Measurements from ENCODE around the gene NPHP3. TPM values are rescaled to one million over a fixed set of nuclear protein-coding genes. Genes with fewer than 3 reads are reported as not detected.
"Not testable (repeated sequence)": the region's sequence is repeated elsewhere in the genome, so short reads cannot be mapped to it uniquely, and the experiment has no call there.

Gene NPHP3
- 8.8 and 13.5 TPM in 2 replicates for total RNA-seq (2014; rRNA removed; shearing (Covaris generic))

- peak; percentile 91 for DNase-seq (ENCODE audit: low spot score)
Observed at GRCh38 chr3:132722165-132723023, at the start of gene NPHP3. NPHP3 (minus strand) TSS chr3:132722409; CDS start chr3:132722355, 54 bp downstream.

- DNase-seq (ENCODE audit: low spot score) = no peak
Observed at GRCh38 chr3:132758740-132759139, 36.5 kb upstream of the NPHP3 start.

GRCh38 chr3:132756108-132756650 lies 34.0 kb upstream of the NPHP3 start:
- DNase-seq (ENCODE audit: low spot score) = no peak

- no peak for DNase-seq (ENCODE audit: low spot score)
Observed at GRCh38 chr3:132753946-132754345, 31.7 kb upstream of the NPHP3 start.

GRCh38 chr3:132749786-132750185 lies 27.6 kb upstream of the NPHP3 start:
- no peak for DNase-seq (ENCODE audit: low spot score)

GRCh38 chr3:132746720-132747119 lies 24.5 kb upstream of the NPHP3 start:
- not testable (repeated sequence) for DNase-seq (ENCODE audit: low spot score)

- no peak for DNase-seq (ENCODE audit: low spot score)
Observed at GRCh38 chr3:132738314-132738713, 16.1 kb upstream of the NPHP3 start.

- no peak for DNase-seq (ENCODE audit: low spot score)
Observed at GRCh38 chr3:132735589-132735988, 13.4 kb upstream of the NPHP3 start.

- peak; percentile 70 for DNase-seq (ENCODE audit: low spot score)
Observed at GRCh38 chr3:132730891-132731580, 8.8 kb upstream of the NPHP3 start.

GRCh38 chr3:132726341-132726823 lies 4.2 kb upstream of the NPHP3 start:
- peak; percentile 70 for DNase-seq (ENCODE audit: low spot score)

GRCh38 chr3:132723024-132723950 lies 1.1 kb upstream of the NPHP3 start:
- DNase-seq (ENCODE audit: low spot score) = no peak

GRCh38 chr3:132721479-132722164 lies 587 bp downstream of the NPHP3 start:
- peak; percentile 68 for DNase-seq (ENCODE audit: low spot score)

- no peak for DNase-seq (ENCODE audit: low spot score)
Observed at GRCh38 chr3:132720228-132720627, 2.0 kb downstream of the NPHP3 start.

GRCh38 chr3:132716372-132716771 lies 5.8 kb downstream of the NPHP3 start:
- DNase-seq (ENCODE audit: low spot score) = no peak

GRCh38 chr3:132713977-132714727 lies 8.1 kb downstream of the NPHP3 start:
- no peak for DNase-seq (ENCODE audit: low spot score)

- DNase-seq (ENCODE audit: low spot score) = no peak
Observed at GRCh38 chr3:132710311-132710710, 11.9 kb downstream of the NPHP3 start.

- no peak for DNase-seq (ENCODE audit: low spot score)
Observed at GRCh38 chr3:132709761-132710160, 12.4 kb downstream of the NPHP3 start.

- DNase-seq (ENCODE audit: low spot score) = no peak
Observed at GRCh38 chr3:132703733-132704132, 18.5 kb downstream of the NPHP3 start.

GRCh38 chr3:132695422-132695821 lies 26.8 kb downstream of the NPHP3 start:
- no peak for DNase-seq (ENCODE audit: low spot score)

- no peak for DNase-seq (ENCODE audit: low spot score)
Observed at GRCh38 chr3:132694991-132695390, 27.2 kb downstream of the NPHP3 start.
